OCI-LY7 (cell line): ENCODE results near the gene DDIT4.

Experiments used
- CTCF ChIP-seq: fragments of 200-600 bp; sonication (generic); conservative IDR thresholded peaks from 2 replicates; pipeline ENCODE4 v1.5.1; 2014; ENCODE audit warnings: mild to moderate bottlenecking, antibody characterized with exemption, low read length, moderate library complexity, mixed read lengths
- EZH2phosphoT487 ChIP-seq: fragments of 200-600 bp; sonication (generic); IDR thresholded peaks from 2 replicates; pipeline ENCODE4 v1.6.1; 2018; ENCODE audit warnings: low read depth, borderline replicate concordance, mild to moderate bottlenecking, mixed run types, antibody characterized with exemption, low read length, moderate library complexity, mixed read lengths

- TF ChIP-seq CTCF = peak; percentile 43
- TF ChIP-seq EZH2phosphoT487 = no peak
These were observed 12.5 kb upstream of the DDIT4 start for GRCh38 chr10:72260976-72261783.
